Smooth muscle cell (in vitro differentiated cells): Measurements from ENCODE around the gene MAN1A2. TPM values are rescaled to one million over a fixed set of nuclear protein-coding genes. Genes with fewer than 3 reads are reported as not detected.

Experiments
- DNase-seq: peaks from one replicate; lab custom pipeline; 2025; ENCODE audit not compliant: unreplicated experiment; lab: John Stamatoyannopoulos, UW
- H2AFZ ChIP-seq: fragments of 200-600 bp; sonication (generic); 2 replicates; pipeline ENCODE4 v1.6.0; 2016; ENCODE audit warnings: antibody characterized with exemption, low read depth, mild to moderate bottlenecking
- H3F3A ChIP-seq: fragments of 200-600 bp; sonication (generic); 2 replicates; pipeline ENCODE4 v1.6.0; 2017; ENCODE audit warnings: antibody characterized with exemption, low read depth
- H3K27ac ChIP-seq: fragments of 200-600 bp; sonication (generic); 2 replicates; pipeline ENCODE4 v1.5.1; 2016; ENCODE audit warnings: low read depth, mild to moderate bottlenecking
- H3K27me3 ChIP-seq: fragments of 200-600 bp; sonication (generic); 2 replicates; pipeline ENCODE4 v1.6.1; 2016; ENCODE audit warnings: low read depth, mild to moderate bottlenecking
- H3K36me3 ChIP-seq: fragments of 200-600 bp; sonication (generic); 2 replicates; pipeline ENCODE4 v1.5.1; 2016; ENCODE audit warnings: low read depth
- H3K4me1 ChIP-seq: fragments of 200-600 bp; sonication (generic); 2 replicates; pipeline ENCODE4 v1.5.1; 2016; ENCODE audit warnings: low read depth
- H3K4me2 ChIP-seq: fragments of 200-600 bp; sonication (generic); 2 replicates; pipeline ENCODE4 v1.6.0; 2016; ENCODE audit warnings: mild to moderate bottlenecking
- H3K4me3 ChIP-seq: fragments of 200-600 bp; sonication (generic); 2 replicates; pipeline ENCODE4 v1.5.1; 2016; ENCODE audit warnings: mild to moderate bottlenecking
- H3K79me2 ChIP-seq: fragments of 200-600 bp; sonication (generic); 2 replicates; pipeline ENCODE4 v1.6.0; 2016; ENCODE audit warnings: low read depth, mild to moderate bottlenecking
- H3K9ac ChIP-seq: fragments of 200-600 bp; sonication (generic); 2 replicates; pipeline ENCODE4 v1.6.0; 2016; ENCODE audit warnings: low read depth
- H3K9me3 ChIP-seq: fragments of 200-600 bp; sonication (generic); replicated peaks from 2 replicates; pipeline ENCODE4 v1.5.1; 2016; ENCODE audit warnings: low read depth
- H4K20me1 ChIP-seq: fragments of 200-600 bp; sonication (generic); 2 replicates; pipeline ENCODE4 v1.6.0; 2016; ENCODE audit warnings: low read depth
- CTCF ChIP-seq: fragments of 200-600 bp; sonication (generic); IDR thresholded peaks from 2 replicates; pipeline ENCODE4 v1.5.1; 2017; ENCODE audit warnings: borderline replicate concordance, mild to moderate bottlenecking, antibody characterized with exemption; ENCODE audit not compliant: insufficient read depth, poor library complexity, severe bottlenecking
- whole genome bisulfite sequencing: methylation state at CpG from one replicate; pipeline ENCODE4 v1.1.7; 2016; ENCODE audit warnings: low lambda C conversion rate; 5-methylcytosine and 5-hydroxymethylcytosine counted together
- polyA plus RNA-seq: library from polyadenylated mRNA; unstranded; fragments of >200 nt; fragmentation: Nextera tagmentation; extraction: Ambion mirVana; gene quantifications from 2 replicates; pipeline ENCODE4 v1.2.1, GENCODE V29; 2016
- total RNA-seq: library from RNA; depleted of rRNA; stranded (reverse); fragments of >200 nt; gene quantifications from 2 replicates; pipeline ENCODE4 v1.2.3, GENCODE V29; 2014

Gene MAN1A2
- total and polyA plus RNA-seq, 2 experiments from 2014 or later = 18.2 to 48.8 TPM

- Histone ChIP-seq H3K36me3 (no peaks in the 10 kb centered on the region), H3K9me3 (no peaks in the 10 kb centered on the region), H3F3A (no peaks in the 10 kb centered on the region), H3K79me2 (peaks cover 41% of the 10 kb centered on the region), H3K9ac (peak overlapping the region; percentile 91), H3K4me2 (peak overlapping the region; percentile 94), H3K27me3 (no peaks in the 10 kb centered on the region), H2AFZ (peak overlapping the region; percentile 97), H3K4me1 (peaks cover 44% of the 10 kb centered on the region), H4K20me1 (peaks cover 39% of the 10 kb centered on the region), H3K4me3 (peak overlapping the region; percentile 90), H3K27ac (peak overlapping the region; percentile 91)
- peak; percentile 82 for DNase-seq
- no peak for TF ChIP-seq CTCF
- 2% methylated on average over 62 of the region's 75 CpGs for WGBS
Observed at GRCh38 chr1:117366177-117367045, 838 bp upstream of the MAN1A2 start.

- TF ChIP-seq CTCF = no peak
- Histone ChIP-seq H3K4me1 (peaks cover 44% of the 10 kb centered on the region), H3K4me2 (peak overlapping the region; percentile 94), H4K20me1 (peaks cover 59% of the 10 kb centered on the region), H3K27me3 (no peaks in the 10 kb centered on the region), H3K27ac (no peak overlapping the region), H2AFZ (no peak overlapping the region), H3K9ac (peak overlapping the region; percentile 91), H3F3A (no peaks in the 10 kb centered on the region), H3K79me2 (peaks cover 61% of the 10 kb centered on the region), H3K36me3 (no peaks in the 10 kb centered on the region), H3K9me3 (no peaks in the 10 kb centered on the region), H3K4me3 (peak overlapping the region; percentile 90)
- DNase-seq = no peak
- whole genome bisulfite sequencing = 11% methylated on average over 19 of the region's 19 CpGs
Observed at GRCh38 chr1:117368116-117369108, 1.2 kb downstream of the MAN1A2 start.

GRCh38 chr1:117370071-117370470 lies 2.8 kb downstream of the MAN1A2 start:
- H3K27ac ChIP-seq = no peak overlapping the region

More at GRCh38 chr1:117370071-117370470, 2.8 kb downstream of the MAN1A2 start:
- 81% methylated on average over 2 of the region's 2 CpGs for WGBS
- H3K4me1 ChIP-seq = peaks cover 44% of the 10 kb centered on the region
- H3K9ac ChIP-seq = peak overlapping the region; percentile 91
- peaks cover 75% of the 10 kb centered on the region for H4K20me1 ChIP-seq
- peak overlapping the region; percentile 94 for H3K4me2 ChIP-seq
- H3K27me3 ChIP-seq = no peaks in the 10 kb centered on the region
- no peak overlapping the region for H2AFZ ChIP-seq
- H3K4me3 ChIP-seq = peak overlapping the region; percentile 90
- DNase-seq = no peak
- no peaks in the 10 kb centered on the region for H3F3A ChIP-seq
- no peak for TF ChIP-seq CTCF
- H3K36me3 ChIP-seq = no peaks in the 10 kb centered on the region
- H3K79me2 ChIP-seq = peaks cover 77% of the 10 kb centered on the region
- no peaks in the 10 kb centered on the region for H3K9me3 ChIP-seq
